ENCODE measurements around the gene PROCA1. TPM values are rescaled to one million over a fixed set of nuclear protein-coding genes. Genes with fewer than 3 reads are reported as not detected.

The PROCA1 gene, protein sequence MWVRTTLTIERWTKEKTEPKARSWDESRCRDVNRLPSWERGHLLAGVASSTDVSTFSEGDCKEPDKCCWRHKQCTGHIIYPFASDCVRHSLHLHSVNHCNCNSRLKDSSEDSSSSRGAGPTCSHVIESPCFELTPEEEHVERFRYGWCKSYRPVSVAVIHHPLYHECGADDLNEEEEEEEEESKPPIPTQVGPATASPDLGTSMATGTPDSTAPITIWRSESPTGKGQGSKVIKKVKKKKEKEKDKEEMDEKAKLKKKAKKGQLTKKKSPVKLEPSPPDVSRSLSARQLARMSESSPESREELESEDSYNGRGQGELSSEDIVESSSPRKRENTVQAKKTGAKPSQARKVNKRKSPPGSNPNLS
- total RNA-seq, result 10 to 100 TPM in 1 of 2 donors, 1 to 10 TPM in 1; 4.4 to 12.4 TPM

DNA sequence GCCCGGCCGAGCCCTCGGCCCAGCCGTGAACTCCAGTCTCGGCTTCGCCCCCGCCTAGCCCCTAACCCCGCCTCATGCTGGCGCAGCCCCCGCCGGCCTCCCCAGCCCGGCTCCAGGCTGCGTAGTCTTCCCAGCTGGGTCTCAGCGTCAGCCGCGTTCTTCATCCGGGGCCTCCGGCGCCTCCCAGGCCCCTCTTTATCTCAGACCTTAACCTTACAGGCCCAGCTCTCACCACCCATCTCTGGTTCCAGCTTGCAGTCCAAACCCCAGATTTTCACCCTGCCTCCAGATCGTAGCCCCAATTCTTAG lies at the start of gene PROCA1:
Gene PROCA1, minus strand, starts transcription at position 166 of the 309 bp plus-strand sequence. CDS start 228 bp downstream, outside the sequence.
- peak; percentile 50 for ATAC-seq (replicated peaks)
- Mint-ChIP-seq H3K4me1 (peaks cover 12% of the 10 kb centered on the region), H3K9me3 (no peaks in the 10 kb centered on the region), H3K27me3 (peaks cover 7% of the 10 kb centered on the region), H3K27ac (peak within 1 kb of the TSS; percentile 74), H3K4me3 (peak within 1 kb of the TSS; percentile 91), H3K36me3 (ENCODE audit: low read depth) (no peaks in the 10 kb centered on the region)

DNA sequence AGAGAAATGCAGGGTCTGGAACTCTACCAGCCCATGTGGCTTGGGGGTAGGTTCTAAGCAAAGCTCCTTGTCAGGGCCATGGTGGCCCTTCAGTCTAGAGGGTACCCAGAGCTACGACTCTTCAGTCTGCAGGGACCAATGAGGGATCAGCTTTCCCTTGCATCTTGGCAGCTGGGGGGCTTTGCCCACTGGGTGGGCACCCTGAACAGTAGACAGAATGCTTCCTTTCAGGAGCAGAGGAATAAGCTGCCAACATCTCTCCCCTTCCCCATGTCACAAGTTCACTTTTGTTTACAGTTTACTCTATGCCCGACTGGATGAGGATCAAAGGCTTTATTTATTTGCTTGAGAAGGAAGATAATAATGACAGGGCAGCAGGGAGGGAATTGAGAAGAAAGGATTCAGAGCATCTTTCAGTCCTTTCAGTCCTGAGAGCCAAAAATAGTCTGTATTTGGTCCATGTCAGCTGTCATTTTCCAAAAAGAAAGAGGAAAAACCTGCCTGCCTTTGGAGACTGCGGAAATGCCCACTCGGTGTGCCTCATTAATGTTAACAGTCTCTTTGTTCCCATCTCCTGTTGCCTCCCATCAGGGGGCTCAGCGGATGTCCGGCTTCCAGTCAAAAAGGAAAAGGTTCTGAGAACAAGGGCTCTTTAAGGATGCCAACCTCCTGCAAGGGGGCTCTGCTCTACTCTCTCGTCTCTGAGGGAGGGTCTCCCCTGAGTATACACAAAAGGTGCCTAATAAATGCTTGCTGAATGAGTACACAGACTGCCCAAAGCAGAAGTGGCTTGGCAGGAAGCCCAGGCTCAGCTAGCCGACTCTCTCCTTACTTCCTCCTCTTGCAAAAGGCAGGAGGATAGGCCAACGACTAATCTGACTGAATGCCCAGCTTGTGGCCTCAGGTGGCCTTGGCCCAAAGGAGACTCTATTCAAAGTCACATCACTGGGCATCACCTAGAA lies 49.2 kb upstream of the PROCA1 start:
- no peak for ATAC-seq (replicated peaks)
- Mint-ChIP-seq H3K4me3 (peak overlapping the region; percentile 16), H3K36me3 (ENCODE audit: low read depth) (peaks cover 94% of the 10 kb centered on the region), H3K27me3 (no peaks in the 10 kb centered on the region), H3K4me1 (peaks cover 20% of the 10 kb centered on the region), H3K9me3 (no peaks in the 10 kb centered on the region), H3K27ac (peak overlapping the region; percentile 67)

DNA sequence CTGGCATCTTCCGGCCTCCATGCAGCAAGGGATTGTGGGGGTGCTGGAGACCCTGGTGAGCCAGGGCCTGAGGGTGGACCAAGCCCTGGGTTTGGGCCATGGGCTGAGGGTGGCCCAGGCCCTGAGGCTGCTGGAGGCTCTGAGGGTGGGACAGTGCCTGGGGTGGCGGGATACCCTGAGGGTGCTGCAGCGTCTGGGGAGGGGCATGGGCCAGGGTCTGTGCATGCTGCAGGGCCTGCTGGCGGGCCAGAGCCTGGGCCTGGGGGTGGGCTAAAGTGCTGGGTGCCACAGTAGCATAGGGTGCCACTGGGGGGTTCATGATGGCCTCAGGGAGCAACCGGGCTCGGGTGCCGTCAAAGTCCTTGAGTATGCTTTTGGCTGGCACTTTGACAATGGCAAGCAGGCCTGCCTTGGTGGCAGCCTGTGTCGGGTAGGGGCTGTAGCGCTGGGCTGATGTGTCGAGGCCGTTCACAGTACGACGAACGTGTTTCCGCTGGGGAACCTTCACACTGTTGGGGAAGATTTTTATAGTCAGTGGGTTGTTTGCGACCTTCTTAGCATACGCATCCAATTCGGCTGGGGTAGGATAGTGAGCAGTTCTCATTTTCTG lies 47.7 kb upstream of the PROCA1 start:
- H3K27me3 Mint-ChIP-seq, result no peaks in the 10 kb centered on the region
- H3K4me1 Mint-ChIP-seq, result peaks cover 14% of the 10 kb centered on the region
- no peak for ATAC-seq (replicated peaks)
- peaks cover 83% of the 10 kb centered on the region for H3K36me3 Mint-ChIP-seq (ENCODE audit: low read depth)
- no peaks in the 10 kb centered on the region for H3K9me3 Mint-ChIP-seq
- H3K27ac Mint-ChIP-seq, result no peak overlapping the region
- no peak overlapping the region for H3K4me3 Mint-ChIP-seq

DNA sequence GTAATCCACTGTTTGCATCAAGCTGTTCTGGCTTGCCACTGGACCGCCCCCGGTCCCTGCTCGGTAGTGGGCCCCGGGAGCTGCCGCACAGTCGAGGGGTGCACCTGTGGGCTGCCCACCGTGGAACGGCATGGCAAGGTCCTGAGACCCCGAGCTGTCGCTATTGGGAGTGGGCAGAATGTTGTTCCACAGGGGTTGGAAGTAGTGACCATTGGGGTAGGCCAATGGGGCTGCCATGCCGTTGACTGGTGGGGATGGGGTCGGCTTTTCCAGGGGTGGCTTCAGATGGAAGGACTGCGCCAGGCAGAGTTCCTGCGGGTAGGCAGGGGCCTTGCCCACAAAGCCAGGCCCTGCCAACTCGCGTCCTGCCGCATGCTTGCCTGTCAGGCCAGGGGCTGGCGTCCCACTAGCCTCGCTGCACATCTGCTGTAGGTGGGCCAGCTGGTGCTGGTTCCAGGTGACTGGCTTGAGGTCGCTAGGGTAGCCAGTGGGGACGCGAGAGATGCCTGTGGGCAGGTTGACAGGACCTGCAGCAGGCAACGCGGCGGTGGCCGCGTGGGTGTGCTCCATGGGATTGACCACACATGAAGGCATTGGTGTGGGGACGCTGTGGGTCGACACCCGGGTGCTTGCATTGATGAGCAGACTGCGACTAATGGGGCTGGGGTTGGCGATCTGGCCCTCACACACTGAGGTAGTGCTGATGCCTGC lies 46.9 kb upstream of the PROCA1 start:
- Mint-ChIP-seq H3K4me3 (no peak overlapping the region), H3K4me1 (peaks cover 9% of the 10 kb centered on the region), H3K27ac (no peak overlapping the region), H3K27me3 (no peaks in the 10 kb centered on the region), H3K9me3 (no peaks in the 10 kb centered on the region), H3K36me3 (ENCODE audit: low read depth) (peaks cover 78% of the 10 kb centered on the region)
- no peak for ATAC-seq (replicated peaks)

DNA sequence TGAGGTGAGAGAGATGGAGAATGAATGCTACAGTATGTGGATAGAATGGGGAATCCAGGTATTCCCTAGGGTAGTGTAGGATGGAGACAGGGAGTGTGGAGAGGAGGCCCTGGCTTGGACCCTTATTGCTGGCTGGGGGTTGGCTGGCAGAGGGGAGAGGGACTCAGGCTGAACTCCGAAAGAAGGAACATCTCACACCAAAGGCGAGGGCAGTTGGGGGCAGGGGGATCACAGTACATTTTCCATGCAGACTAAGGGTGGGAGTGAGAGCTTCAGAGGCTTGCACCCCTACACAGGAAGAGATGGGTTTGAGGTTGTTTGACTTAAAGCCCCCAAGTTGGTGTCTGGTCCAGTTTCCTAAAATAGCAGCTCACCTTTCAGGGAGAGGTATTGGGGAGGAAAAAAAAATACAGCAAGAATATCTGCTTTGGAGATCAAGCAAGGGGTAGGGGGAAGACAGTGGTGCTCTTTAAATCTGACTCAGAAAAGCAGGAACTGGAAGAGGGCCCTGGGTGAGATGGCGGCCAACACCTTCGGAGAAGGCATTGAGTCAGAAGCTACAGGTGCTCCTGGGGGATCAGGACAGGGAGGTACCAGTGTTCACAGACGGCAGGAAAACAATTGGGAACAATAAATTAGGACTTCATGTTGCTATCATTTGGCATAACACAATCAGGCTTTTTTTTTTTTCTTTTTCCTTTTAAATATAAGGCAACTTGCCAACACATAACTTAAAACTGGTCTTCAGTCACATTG lies 44.5 kb upstream of the PROCA1 start:
- no peak for ATAC-seq (replicated peaks)
- peak overlapping the region; percentile 32 for H3K27ac Mint-ChIP-seq
- H3K36me3 Mint-ChIP-seq (ENCODE audit: low read depth), result peaks cover 73% of the 10 kb centered on the region
- H3K4me3 Mint-ChIP-seq, result no peak overlapping the region
- no peaks in the 10 kb centered on the region for H3K9me3 Mint-ChIP-seq
- H3K27me3 Mint-ChIP-seq, result no peaks in the 10 kb centered on the region
- peaks cover under 1% of the 10 kb centered on the region for H3K4me1 Mint-ChIP-seq

DNA sequence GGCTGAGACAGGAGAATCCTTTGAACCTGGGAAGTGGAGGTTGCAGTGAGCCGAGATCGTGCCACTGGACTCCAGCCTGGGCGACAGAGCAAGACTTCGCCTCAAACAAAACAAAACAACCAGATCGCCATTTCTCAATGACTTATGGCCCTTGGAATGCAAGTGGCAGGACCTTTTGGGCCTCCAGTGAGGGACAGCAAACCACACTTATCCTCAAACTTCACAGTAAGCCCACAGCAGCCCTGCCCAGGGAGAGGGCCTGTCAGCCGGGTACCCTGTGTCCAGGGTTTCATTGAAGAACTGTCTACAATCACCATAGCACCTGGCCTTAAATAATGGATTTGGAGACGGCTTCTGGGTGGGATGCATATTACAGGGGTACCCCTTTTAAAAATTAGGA lies 43.8 kb upstream of the PROCA1 start:
- no peaks in the 10 kb centered on the region for H3K27me3 Mint-ChIP-seq
- peaks cover 73% of the 10 kb centered on the region for H3K36me3 Mint-ChIP-seq (ENCODE audit: low read depth)
- H3K4me1 Mint-ChIP-seq, result no peaks in the 10 kb centered on the region
- H3K27ac Mint-ChIP-seq, result peak overlapping the region; percentile 32
- ATAC-seq (replicated peaks), result no peak
- H3K4me3 Mint-ChIP-seq, result no peak overlapping the region
- H3K9me3 Mint-ChIP-seq, result no peaks in the 10 kb centered on the region

DNA sequence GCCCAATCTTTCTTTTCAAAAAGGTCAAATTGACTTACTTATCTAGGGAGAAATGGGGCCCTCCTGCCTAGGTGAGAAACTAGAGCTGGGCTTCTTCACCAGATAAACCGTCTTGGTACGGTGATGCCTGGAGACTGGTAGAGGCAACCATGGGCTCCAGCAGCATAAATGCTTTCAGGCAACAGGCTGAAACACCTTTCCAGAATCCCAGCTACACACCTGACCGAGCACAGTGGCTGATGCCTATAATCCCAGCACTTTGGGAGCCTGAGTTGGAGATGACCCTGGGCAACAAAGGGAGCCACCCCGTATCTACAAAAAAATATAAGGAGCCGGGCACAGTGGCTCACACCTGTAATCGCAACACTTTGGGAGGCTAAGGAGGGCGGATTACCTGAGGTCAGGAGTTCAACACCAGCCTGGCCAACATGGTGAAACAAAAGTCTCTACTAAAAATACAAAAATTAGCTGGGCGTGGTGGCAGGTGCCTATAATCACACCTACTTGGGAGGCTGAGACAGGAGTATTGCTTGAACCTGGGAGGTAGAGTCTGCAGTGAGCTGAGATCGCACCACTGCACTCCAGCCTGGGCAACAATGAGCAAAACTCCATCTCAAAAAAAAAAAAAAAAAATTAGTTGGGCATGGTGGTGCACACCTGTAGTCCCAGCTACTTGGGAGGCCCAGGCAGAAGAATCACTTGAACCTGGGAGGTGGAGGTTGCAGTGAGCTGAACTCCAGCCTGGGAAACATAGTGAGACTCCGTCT lies 40.1 kb upstream of the PROCA1 start:
- Mint-ChIP-seq H3K27me3 (no peaks in the 10 kb centered on the region), H3K4me1 (peaks cover 8% of the 10 kb centered on the region), H3K4me3 (no peak overlapping the region), H3K36me3 (ENCODE audit: low read depth) (peaks cover 73% of the 10 kb centered on the region), H3K9me3 (no peaks in the 10 kb centered on the region), H3K27ac (no peak overlapping the region)
- no peak for ATAC-seq (replicated peaks)

DNA sequence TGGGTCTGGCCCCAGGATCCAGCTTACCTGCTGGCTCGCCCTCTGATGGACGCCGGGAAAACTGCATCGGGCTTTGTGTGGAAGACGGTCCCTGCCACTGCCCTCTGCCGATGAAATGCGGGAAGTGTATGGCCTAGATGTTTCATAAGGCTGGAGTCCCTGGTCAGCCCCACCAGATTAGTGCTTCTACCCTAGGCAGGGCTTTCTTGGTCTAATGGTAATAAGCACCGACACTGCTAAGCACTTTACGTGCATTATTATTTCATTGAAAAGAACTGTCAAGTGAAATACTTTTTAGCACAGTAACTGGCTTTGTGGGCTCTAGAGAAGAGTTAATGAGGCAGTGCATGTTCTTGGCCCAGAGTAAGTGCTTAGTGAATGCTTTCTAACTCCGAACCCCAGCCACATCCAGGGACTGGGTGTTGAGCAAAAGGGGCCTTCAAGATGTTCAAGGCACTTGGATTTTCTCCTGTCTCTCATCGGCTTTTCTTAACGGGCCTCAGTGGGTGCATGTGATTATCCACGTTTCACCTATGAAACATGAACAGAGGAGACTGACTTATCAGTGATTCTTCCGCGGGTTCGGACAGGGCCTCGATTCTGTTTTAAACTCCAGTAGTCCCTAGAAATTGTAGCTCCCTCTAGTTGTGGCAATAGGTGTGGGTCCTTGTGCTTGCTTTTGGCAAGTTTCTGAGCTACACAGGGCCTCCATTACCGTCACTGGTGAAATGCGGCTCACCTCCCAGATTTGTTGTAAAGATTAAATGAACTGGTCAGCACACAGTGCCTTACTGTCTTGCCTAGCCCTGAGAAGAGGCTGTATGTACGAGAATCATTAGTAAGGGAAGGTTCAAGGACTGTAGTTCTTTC lies 38.7 kb upstream of the PROCA1 start:
- Mint-ChIP-seq H3K36me3 (ENCODE audit: low read depth) (peaks cover 75% of the 10 kb centered on the region), H3K4me3 (peak overlapping the region; percentile 82), H3K27ac (no peak overlapping the region), H3K9me3 (no peaks in the 10 kb centered on the region), H3K27me3 (no peaks in the 10 kb centered on the region), H3K4me1 (peaks cover 8% of the 10 kb centered on the region)
- ATAC-seq (replicated peaks), result peak; percentile 86

DNA sequence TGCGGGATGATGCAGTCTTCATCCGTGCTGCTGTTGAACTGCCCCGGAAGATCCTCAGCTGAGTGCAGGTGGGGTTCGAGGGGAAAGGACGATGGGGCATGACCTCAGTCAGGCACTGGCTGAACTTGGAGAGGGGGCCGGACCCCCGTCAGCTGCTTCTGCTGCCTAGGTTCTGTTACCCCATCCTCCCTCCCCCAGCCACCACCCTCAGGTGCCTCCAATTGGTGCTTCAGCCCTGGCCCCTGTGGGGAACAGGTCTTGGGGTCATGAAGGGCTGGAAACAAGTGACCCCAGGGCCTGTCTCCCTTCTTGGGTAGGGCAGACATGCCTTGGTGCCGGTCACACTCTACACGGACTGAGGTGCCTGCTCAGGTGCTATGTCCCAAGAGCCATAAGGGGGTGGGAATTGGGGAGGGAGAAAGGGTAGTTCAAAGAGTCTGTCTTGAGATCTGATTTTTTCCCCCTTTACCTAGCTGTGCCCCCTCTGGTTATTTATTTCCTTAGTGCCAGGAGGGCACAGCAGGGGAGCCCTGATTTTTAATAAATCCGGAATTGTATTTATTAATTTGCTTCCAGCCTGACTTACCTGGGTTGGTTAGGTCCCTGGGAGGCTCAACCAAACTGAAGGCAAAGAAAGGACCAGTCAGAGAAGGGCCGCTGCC lies 38.0 kb upstream of the PROCA1 start:
- Mint-ChIP-seq H3K36me3 (ENCODE audit: low read depth) (peaks cover 83% of the 10 kb centered on the region), H3K27ac (no peak overlapping the region), H3K9me3 (no peaks in the 10 kb centered on the region), H3K27me3 (no peaks in the 10 kb centered on the region), H3K4me3 (peak overlapping the region; percentile 82), H3K4me1 (peaks cover 8% of the 10 kb centered on the region)
- ATAC-seq (replicated peaks), result peak; percentile 3

DNA sequence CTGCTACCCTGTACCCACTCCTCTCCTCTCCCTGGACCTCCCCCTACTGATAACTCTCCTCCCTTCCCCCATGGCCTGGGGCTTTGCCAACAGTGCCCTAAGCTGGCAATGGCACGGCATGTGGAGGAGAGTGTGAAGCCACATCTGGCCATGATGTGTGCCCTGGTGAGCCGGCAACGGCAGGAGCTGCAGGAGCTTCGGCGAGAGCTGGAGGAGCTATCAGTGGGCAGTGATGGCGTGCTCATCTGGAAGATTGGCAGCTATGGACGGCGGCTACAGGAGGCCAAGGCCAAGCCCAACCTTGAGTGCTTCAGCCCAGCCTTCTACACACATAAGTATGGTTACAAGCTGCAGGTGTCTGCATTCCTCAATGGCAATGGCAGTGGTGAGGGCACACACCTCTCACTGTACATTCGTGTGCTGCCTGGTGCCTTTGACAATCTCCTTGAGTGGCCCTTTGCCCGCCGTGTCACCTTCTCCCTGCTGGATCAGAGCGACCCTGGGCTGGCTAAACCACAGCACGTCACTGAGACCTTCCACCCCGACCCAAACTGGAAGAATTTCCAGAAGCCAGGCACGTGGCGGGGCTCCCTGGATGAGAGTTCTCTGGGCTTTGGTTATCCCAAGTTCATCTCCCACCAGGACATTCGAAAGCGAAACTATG lies 37.3 kb upstream of the PROCA1 start:
- no peak for ATAC-seq (replicated peaks)
- Mint-ChIP-seq H3K4me3 (peak overlapping the region; percentile 82), H3K27ac (peak overlapping the region; percentile 66)

DNA sequence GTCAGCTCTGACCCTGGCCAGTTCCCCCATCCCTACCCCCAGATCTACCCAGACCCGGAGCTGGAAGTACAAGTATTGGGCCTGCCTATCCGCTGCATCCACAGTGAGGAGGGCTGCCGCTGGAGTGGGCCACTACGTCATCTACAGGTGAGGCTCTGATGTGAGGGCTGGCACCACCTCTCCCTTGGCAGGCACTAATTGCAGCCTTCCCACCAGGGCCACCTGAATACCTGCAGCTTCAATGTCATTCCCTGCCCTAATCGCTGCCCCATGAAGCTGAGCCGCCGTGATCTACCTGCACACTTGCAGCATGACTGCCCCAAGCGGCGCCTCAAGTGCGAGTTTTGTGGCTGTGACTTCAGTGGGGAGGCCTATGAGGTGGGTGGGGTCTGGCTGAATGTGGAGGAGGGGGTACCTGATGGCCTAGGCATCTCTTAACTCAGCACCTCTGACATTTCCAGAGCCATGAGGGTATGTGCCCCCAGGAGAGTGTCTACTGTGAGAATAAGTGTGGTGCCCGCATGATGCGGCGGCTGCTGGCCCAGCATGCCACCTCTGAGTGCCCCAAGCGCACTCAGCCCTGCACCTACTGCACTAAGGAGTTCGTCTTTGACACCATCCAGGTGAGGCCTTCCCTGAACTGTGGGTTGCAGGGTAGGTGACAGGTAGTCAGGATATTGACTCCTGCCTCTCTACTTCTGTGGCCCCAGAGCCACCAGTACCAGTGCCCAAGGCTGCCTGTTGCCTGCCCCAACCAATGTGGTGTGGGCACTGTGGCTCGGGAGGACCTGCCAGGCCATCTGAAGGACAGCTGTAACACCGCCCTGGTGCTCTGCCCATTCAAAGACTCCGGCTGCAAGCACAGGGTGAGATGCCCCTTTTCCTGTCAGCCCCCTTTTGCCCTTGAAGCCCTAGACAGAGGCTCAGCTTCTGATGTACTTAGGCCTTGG lies 36.4 kb upstream of the PROCA1 start:
- no peak for ATAC-seq (replicated peaks)
- H3K4me3 Mint-ChIP-seq, result peak overlapping the region; percentile 82
- peaks cover 87% of the 10 kb centered on the region for H3K36me3 Mint-ChIP-seq (ENCODE audit: low read depth)
- peaks cover 8% of the 10 kb centered on the region for H3K4me1 Mint-ChIP-seq
- peak overlapping the region; percentile 66 for H3K27ac Mint-ChIP-seq
- H3K27me3 Mint-ChIP-seq, result no peaks in the 10 kb centered on the region
- H3K9me3 Mint-ChIP-seq, result no peaks in the 10 kb centered on the region

More for the DNA sequence above, 37.3 kb upstream of the PROCA1 start:
- Mint-ChIP-seq H3K27me3 (no peaks in the 10 kb centered on the region), H3K9me3 (no peaks in the 10 kb centered on the region), H3K4me1 (peaks cover 8% of the 10 kb centered on the region), H3K36me3 (ENCODE audit: low read depth) (peaks cover 87% of the 10 kb centered on the region)
